ENCODE data around the gene TMOD1.

TMOD1 gene

GRCh38 chr9:97555164-97555563 is 53.7 kb downstream of the TMOD1 start:
- Histone ChIP-seq H3K4me2 (ENCODE audit: insufficient read depth, low read length) (no peak overlapping the region), H4K20me1 (ENCODE audit: insufficient read depth, low read length) (no peaks in the 10 kb centered on the region), H3K27ac (ENCODE audit: low read length) (no peak overlapping the region), H3K27me3 (ENCODE audit: insufficient read depth, low read length, poor library complexity) (peaks cover 5% of the 10 kb centered on the region), H2AFZ (ENCODE audit: low read depth, low read length) (no peak overlapping the region), H3K9me3 (ENCODE audit: insufficient read depth, low read length, severe bottlenecking) (no peaks in the 10 kb centered on the region), H3K36me3 (ENCODE audit: insufficient read depth, low read length) (no peaks in the 10 kb centered on the region), H3K4me3 (ENCODE audit: low read depth in 1 of 2, low read length in 2 of 2) (no peak overlapping the region), H3K9ac (ENCODE audit: low read depth, low read length) (no peak overlapping the region), H3K4me1 (ENCODE audit: insufficient read depth, low read length) (no peaks in the 10 kb centered on the region), H3K79me2 (ENCODE audit: insufficient read depth, low read length) (no peaks in the 10 kb centered on the region)
- TF ChIP-seq CTCF (IDR thresholded peaks at IDR 0.05; ENCODE audit: borderline replicate concordance, extremely low read depth, low read length, poor library complexity, severe bottlenecking) (no peak), EZH2 (IDR thresholded peaks at IDR 0.05; ENCODE audit: borderline replicate concordance, low read depth, low read length, severe bottlenecking) (no peak)
- DNase-seq (no peak), ATAC-seq (ENCODE audit: insufficient read depth, low read depth) (no peak)

GRCh38 chr9:97556036-97556720 is 54.7 kb downstream of the TMOD1 start:
- H4K20me1 ChIP-seq (ENCODE audit: insufficient read depth, low read length) = no peaks in the 10 kb centered on the region
- H3K27ac ChIP-seq (ENCODE audit: low read length) = no peak overlapping the region
- no peaks in the 10 kb centered on the region for H3K36me3 ChIP-seq (ENCODE audit: insufficient read depth, low read length)
- no peak overlapping the region for H3K4me2 ChIP-seq (ENCODE audit: insufficient read depth, low read length)
- H3K9ac ChIP-seq (ENCODE audit: low read depth, low read length) = no peak overlapping the region
- TF ChIP-seq CTCF (IDR thresholded peaks at IDR 0.05; ENCODE audit: borderline replicate concordance, extremely low read depth, low read length, poor library complexity, severe bottlenecking) (no peak), EZH2 (IDR thresholded peaks at IDR 0.05; ENCODE audit: borderline replicate concordance, low read depth, low read length, severe bottlenecking) (no peak)
- peaks cover 3% of the 10 kb centered on the region for H3K27me3 ChIP-seq (ENCODE audit: insufficient read depth, low read length, poor library complexity)
- H3K79me2 ChIP-seq (ENCODE audit: insufficient read depth, low read length) = no peaks in the 10 kb centered on the region
- H3K4me3 ChIP-seq (ENCODE audit: low read depth in 1 of 2, low read length in 2 of 2) = no peak overlapping the region
- H3K9me3 ChIP-seq (ENCODE audit: insufficient read depth, low read length, severe bottlenecking) = no peaks in the 10 kb centered on the region
- no peaks in the 10 kb centered on the region for H3K4me1 ChIP-seq (ENCODE audit: insufficient read depth, low read length)
- H2AFZ ChIP-seq (ENCODE audit: low read depth, low read length) = no peak overlapping the region
- ATAC-seq (ENCODE audit: insufficient read depth, low read depth) = no peak
- no peak for DNase-seq

GRCh38 chr9:97556721-97557605 is 55.5 kb downstream of the TMOD1 start:
- no peaks in the 10 kb centered on the region for H4K20me1 ChIP-seq (ENCODE audit: insufficient read depth, low read length)
- no peak overlapping the region for H3K4me2 ChIP-seq (ENCODE audit: insufficient read depth, low read length)
- H3K4me1 ChIP-seq (ENCODE audit: insufficient read depth, low read length) = no peaks in the 10 kb centered on the region
- H3K27me3 ChIP-seq (ENCODE audit: insufficient read depth, low read length, poor library complexity) = peaks cover 3% of the 10 kb centered on the region
- ATAC-seq (ENCODE audit: insufficient read depth, low read depth) = no peak
- no peak overlapping the region for H3K4me3 ChIP-seq (ENCODE audit: low read depth in 1 of 2, low read length in 2 of 2)
- no peaks in the 10 kb centered on the region for H3K36me3 ChIP-seq (ENCODE audit: insufficient read depth, low read length)
- H2AFZ ChIP-seq (ENCODE audit: low read depth, low read length) = no peak overlapping the region
- no peak for TF ChIP-seq CTCF (IDR thresholded peaks at IDR 0.05; ENCODE audit: borderline replicate concordance, extremely low read depth, low read length, poor library complexity, severe bottlenecking)
- no peak overlapping the region for H3K9ac ChIP-seq (ENCODE audit: low read depth, low read length)
- H3K9me3 ChIP-seq (ENCODE audit: insufficient read depth, low read length, severe bottlenecking) = no peaks in the 10 kb centered on the region
- no peak for DNase-seq
- H3K79me2 ChIP-seq (ENCODE audit: insufficient read depth, low read length) = no peaks in the 10 kb centered on the region
- no peak overlapping the region for H3K27ac ChIP-seq (ENCODE audit: low read length)
